Measurements from ENCODE around the gene MAU2. TPM values are rescaled to one million over a fixed set of nuclear protein-coding genes. Genes with fewer than 3 reads are reported as not detected.

The MAU2 gene
- total RNA-seq, 4 donors from 2014 or later: 20.9 to 78.2 (median 43.9) TPM

DNA sequence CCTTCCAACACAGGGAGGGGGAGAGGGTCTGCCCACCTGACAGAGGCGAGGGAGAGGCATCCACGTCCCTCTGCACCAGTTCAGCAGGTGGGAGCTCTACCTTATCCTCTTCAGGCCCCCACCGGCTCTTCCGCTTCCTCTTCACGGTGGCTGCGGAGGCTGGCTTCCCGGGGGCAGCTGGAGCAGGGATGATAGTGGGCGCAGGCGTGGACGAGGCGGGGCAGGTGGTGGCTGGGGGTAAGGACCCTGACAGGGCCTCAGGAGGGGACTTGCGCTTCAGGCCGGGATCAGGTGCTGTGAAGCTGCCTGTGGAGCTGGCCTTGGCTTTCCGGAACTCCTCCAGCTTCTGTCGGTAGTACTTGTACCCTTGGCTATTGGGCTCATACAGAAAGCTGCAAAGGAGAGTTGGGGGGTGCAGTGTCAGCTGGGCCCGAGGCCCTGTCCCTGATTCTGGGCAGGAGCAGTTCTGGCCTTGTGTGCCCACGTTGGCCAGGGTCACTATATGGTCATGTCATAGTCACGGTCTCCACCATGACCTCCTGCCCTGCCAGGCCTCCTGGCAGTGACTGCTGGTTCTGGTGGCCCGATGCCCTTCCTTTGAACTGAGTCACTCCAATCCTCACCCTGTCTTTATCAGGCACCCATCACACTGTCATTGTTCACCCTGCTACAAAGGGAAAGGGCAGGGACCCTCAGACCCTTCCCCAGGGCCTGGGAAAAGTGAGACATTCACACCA, 23.5 kb upstream of the MAU2 start:
- no peak for TF ChIP-seq CTCF (IDR thresholded peaks at IDR 0.05; ENCODE audit: low read depth)

GRCh38 chr19:19297759-19298158, 22.9 kb upstream of the MAU2 start:
- no peak for TF ChIP-seq CTCF (IDR thresholded peaks at IDR 0.05; ENCODE audit: low read depth)

- TF ChIP-seq CTCF (IDR thresholded peaks at IDR 0.05; ENCODE audit: low read depth): no peak
Observed at GRCh38 chr19:19300613-19301012, 20.0 kb upstream of the MAU2 start.

- no peak for TF ChIP-seq CTCF (IDR thresholded peaks at IDR 0.05; ENCODE audit: low read depth)
Observed at GRCh38 chr19:19303411-19303810, 17.2 kb upstream of the MAU2 start.

GRCh38 chr19:19304186-19304965, 16.3 kb upstream of the MAU2 start:
- no peak for TF ChIP-seq CTCF (IDR thresholded peaks at IDR 0.05; ENCODE audit: low read depth)

- TF ChIP-seq CTCF (IDR thresholded peaks at IDR 0.05; ENCODE audit: low read depth): no peak
Observed at GRCh38 chr19:19305066-19305465, 15.6 kb upstream of the MAU2 start.

DNA sequence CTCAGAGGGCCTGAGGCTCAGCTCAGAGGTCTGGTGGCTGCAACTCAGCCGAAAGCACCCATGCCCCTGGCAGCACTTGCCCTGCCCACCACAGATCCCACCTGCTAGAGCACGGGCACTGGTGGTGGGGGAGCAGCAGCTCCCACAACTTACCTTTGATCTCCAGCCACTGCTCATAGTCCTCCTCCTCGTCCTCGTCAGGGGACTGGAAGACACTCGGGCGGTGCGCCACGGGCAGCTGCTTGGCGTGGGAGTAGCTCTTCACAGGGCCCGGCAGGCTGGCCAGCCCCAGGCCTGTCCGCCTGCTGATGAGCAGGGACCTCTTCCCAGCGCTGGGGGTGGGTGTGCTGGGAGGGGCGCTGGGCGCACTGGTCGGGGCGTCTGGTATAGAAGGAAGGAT, 14.9 kb upstream of the MAU2 start:
- TF ChIP-seq CTCF (IDR thresholded peaks at IDR 0.05; ENCODE audit: low read depth): no peak
